ENCODE data around the gene MOGAT1. TPM values are rescaled to one million over a fixed set of nuclear protein-coding genes. Genes with fewer than 3 reads are reported as not detected.

Gene MOGAT1
- total and polyA plus RNA-seq, 2 of the 4 experiments (the other 2 are of a cell fraction): not detected

DNA sequence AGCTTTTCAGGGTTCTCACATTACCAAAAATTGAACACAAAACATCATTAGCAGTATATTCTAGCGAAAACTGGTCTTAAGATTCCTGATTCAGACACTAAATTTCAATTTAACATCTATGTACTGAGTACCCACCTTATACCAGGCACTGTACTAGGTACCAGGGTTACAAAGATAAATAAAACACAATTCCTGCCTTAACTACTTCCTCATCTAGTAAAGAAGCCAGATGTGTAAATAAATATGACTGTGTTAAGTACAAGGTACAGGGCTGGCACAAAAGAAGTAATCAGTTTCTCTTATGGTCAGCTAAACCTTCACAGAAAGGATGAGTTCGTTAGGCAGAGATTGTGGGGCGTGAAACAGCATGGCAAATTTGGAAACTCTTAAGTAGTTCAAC, 21.7 kb upstream of the MOGAT1 start:
- Histone ChIP-seq H2BK20ac (ENCODE audit: low read depth, low read length) (no peak overlapping the region), H2BK120ac (ENCODE audit: low read depth, low read length) (no peak overlapping the region), H3K14ac (replicated peaks; ENCODE audit: low read depth, low read length) (no peak overlapping the region), H2BK15ac (ENCODE audit: low read depth, low read length) (no peak overlapping the region), H3K27me3 (ENCODE audit: control insufficient read depth, insufficient read depth, low read length) (no peaks in the 10 kb centered on the region), H2AFZ (replicated peaks; ENCODE audit: low read length, poor library complexity) (no peak overlapping the region), H3K9me3 (ENCODE audit: control insufficient read depth, insufficient read depth, low read length) (no peaks in the 10 kb centered on the region), H3K4me1 (ENCODE audit: control insufficient read depth, insufficient read depth, low read length) (no peaks in the 10 kb centered on the region), H2BK5ac (ENCODE audit: low read depth, low read length, poor library complexity, severe bottlenecking) (no peak overlapping the region), H3K4me2 (ENCODE audit: low read depth, low read length) (no peak overlapping the region), H4K8ac (ENCODE audit: low read depth in 2 of 2, low read length in 2 of 2) (no peak overlapping the region), H4K5ac (ENCODE audit: low read depth, low read length) (no peak overlapping the region), H3K9me1 (ENCODE audit: insufficient read depth, low read length) (peaks cover 3% of the 10 kb centered on the region; the same call in 1 of the 2 replicates), H3K4me3 (ENCODE audit: insufficient read depth, low read depth, low read length) (no peak overlapping the region), H3K36me3 (ENCODE audit: control insufficient read depth, insufficient read depth, low read length) (peaks cover 13% of the 10 kb centered on the region), H3K23ac (ENCODE audit: low read depth, low read length) (no peak overlapping the region), H3K9ac (ENCODE audit: low read depth, low read length) (no peak overlapping the region), H4K91ac (ENCODE audit: insufficient read depth, low read depth, low read length) (no peak overlapping the region), H2AK9ac (replicated peaks; ENCODE audit: low read depth, low read length, poor library complexity) (no peak overlapping the region), H3K79me1 (ENCODE audit: low read depth in 1 of 2, low read length in 2 of 2) (peaks cover 34 to 38% of the 10 kb centered on the region in 2 experiments), H3K27ac (ENCODE audit: insufficient read depth, low read length) (no peak overlapping the region), H2AK5ac (ENCODE audit: low read depth, low read length) (no peak overlapping the region), H3K56ac (ENCODE audit: extremely low read depth, insufficient read depth, low read length) (no peak overlapping the region), H3K4ac (ENCODE audit: low read depth, low read length) (no peak overlapping the region), H4K20me1 (ENCODE audit: insufficient read depth, low read length) (0 out of 2 replicates have a peak, but pooled peaks cover 3% of the 10 kb centered on the region), H3K18ac (ENCODE audit: low read depth, low read length) (no peak overlapping the region)
- no peak for ATAC-seq (ENCODE audit: low read depth)
- TF ChIP-seq BHLHE40 (IDR thresholded peaks at IDR 0.05; ENCODE audit: low read depth, low read length): no peak
- no peak for TF ChIP-seq MXI1 (IDR thresholded peaks at IDR 0.05; ENCODE audit: borderline replicate concordance, low read depth, low read length)
- no peak for TF ChIP-seq POLR2A (IDR thresholded peaks at IDR 0.05; ENCODE audit: low read depth, low read length)
- TF ChIP-seq MAZ (IDR thresholded peaks at IDR 0.05; ENCODE audit: borderline replicate concordance, low read depth, low read length): no peak
- TF ChIP-seq FOS (IDR thresholded peaks at IDR 0.05; ENCODE audit: low read depth, low read length): no peak
- no peak for TF ChIP-seq RFX5 (IDR thresholded peaks at IDR 0.05; ENCODE audit: low read depth, low read length)
- TF ChIP-seq, protein P1, sequence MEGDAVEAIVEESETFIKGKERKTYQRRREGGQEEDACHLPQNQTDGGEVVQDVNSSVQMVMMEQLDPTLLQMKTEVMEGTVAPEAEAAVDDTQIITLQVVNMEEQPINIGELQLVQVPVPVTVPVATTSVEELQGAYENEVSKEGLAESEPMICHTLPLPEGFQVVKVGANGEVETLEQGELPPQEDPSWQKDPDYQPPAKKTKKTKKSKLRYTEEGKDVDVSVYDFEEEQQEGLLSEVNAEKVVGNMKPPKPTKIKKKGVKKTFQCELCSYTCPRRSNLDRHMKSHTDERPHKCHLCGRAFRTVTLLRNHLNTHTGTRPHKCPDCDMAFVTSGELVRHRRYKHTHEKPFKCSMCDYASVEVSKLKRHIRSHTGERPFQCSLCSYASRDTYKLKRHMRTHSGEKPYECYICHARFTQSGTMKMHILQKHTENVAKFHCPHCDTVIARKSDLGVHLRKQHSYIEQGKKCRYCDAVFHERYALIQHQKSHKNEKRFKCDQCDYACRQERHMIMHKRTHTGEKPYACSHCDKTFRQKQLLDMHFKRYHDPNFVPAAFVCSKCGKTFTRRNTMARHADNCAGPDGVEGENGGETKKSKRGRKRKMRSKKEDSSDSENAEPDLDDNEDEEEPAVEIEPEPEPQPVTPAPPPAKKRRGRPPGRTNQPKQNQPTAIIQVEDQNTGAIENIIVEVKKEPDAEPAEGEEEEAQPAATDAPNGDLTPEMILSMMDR (conservative IDR thresholded peaks at IDR 0.05; ENCODE audit: low read depth, low read length): no peak
- TF ChIP-seq CHD1 (IDR thresholded peaks at IDR 0.05; ENCODE audit: low read depth, low read length): no peak
- no peak for TF ChIP-seq MAFK (IDR thresholded peaks at IDR 0.05; ENCODE audit: low read depth, low read length)
- no peak for TF ChIP-seq SMC3 (IDR thresholded peaks at IDR 0.05; ENCODE audit: low read depth, low read length)
- TF ChIP-seq, protein P2, sequence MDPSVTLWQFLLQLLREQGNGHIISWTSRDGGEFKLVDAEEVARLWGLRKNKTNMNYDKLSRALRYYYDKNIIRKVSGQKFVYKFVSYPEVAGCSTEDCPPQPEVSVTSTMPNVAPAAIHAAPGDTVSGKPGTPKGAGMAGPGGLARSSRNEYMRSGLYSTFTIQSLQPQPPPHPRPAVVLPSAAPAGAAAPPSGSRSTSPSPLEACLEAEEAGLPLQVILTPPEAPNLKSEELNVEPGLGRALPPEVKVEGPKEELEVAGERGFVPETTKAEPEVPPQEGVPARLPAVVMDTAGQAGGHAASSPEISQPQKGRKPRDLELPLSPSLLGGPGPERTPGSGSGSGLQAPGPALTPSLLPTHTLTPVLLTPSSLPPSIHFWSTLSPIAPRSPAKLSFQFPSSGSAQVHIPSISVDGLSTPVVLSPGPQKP (IDR thresholded peaks at IDR 0.05; ENCODE audit: borderline replicate concordance, low read depth, low read length): no peak
- TF ChIP-seq CEBPB (IDR thresholded peaks at IDR 0.05; ENCODE audit: low read depth, low read length): no peak
- TF ChIP-seq, protein P3, sequence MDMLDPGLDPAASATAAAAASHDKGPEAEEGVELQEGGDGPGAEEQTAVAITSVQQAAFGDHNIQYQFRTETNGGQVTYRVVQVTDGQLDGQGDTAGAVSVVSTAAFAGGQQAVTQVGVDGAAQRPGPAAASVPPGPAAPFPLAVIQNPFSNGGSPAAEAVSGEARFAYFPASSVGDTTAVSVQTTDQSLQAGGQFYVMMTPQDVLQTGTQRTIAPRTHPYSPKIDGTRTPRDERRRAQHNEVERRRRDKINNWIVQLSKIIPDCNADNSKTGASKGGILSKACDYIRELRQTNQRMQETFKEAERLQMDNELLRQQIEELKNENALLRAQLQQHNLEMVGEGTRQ (IDR thresholded peaks at IDR 0.05; ENCODE audit: low read depth, low read length): no peak
- TF ChIP-seq RCOR1 (IDR thresholded peaks at IDR 0.05; ENCODE audit: insufficient replicate concordance, low read length): no peak
- no peak for TF ChIP-seq NFE2L2 (IDR thresholded peaks at IDR 0.05; ENCODE audit: low read depth, low read length)
- TF ChIP-seq RAD21 (IDR thresholded peaks at IDR 0.05; ENCODE audit: low read length): no peak
- DNase-seq: no peak
- intact Hi-C loops (cut with micrococcal nuclease): no loop called here
- ChIA-PET CTCF (no interaction called here), POLR2A (ENCODE audit: unreplicated experiment) (interaction anchor here (0.6 kb wide), 1 partner anchor 10 kb away, joined by 4 read pairs; no protein-coding TSS in a partner anchor)
- in situ Hi-C loops (cut with MboI; ENCODE audit: low sequenced_read_pairs): no loop called here
- no TSS peak for BruUV-seq (replicated peaks)
- no CpG with 5 or more reads among the region's 3 CpGs for WGBS, 2 experiments (ENCODE audit: extremely low coverage in 2 of 2, insufficient read length in 1 of 2)
- dilution Hi-C loops (cut with HindIII; ENCODE audit: low sequenced_read_pairs, unreplicated experiment): no loop called here
